ENCODE results near the gene LRRC63.

Gene LRRC63

DNA sequence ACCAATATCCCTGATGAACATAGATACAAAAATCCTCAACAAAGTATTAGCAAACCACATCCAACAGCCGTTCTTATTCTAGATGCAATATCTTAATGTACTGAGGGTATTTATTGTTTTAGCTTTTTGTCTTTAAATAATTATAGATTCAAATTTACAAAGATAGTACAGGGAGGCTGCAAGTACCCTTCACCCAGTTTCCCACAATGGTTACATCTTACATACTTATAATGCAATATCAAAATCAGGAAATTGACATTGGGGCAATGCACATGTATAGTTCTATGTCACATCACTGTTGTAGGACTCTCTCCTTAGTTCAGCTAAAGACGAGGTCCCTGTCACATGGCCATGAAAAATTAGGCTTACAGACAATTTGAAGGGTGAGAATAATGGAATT lies 99.5 kb downstream of the LRRC63 start:
- DNase-seq (ENCODE audit: low read depth): no peak

DNA sequence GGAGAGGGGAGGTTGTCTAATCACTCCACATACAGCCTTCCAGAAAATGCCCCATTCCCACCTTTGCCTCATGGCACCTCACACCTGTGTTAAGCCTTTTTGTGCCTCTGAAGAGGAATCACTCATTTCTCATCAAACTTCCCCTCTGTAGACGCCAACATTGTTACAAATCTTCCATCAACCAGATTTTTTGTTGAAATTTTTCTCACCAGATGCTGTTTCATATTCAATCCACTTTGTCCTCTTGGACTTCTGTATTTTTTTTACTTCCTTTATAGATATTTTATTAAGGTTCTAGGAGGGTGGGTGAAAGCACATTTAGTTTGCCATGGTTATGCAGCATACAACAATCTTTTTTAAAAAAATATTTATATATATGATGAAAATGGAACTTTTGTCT lies 101.3 kb downstream of the LRRC63 start:
- DNase-seq (ENCODE audit: low read depth): no peak

DNA sequence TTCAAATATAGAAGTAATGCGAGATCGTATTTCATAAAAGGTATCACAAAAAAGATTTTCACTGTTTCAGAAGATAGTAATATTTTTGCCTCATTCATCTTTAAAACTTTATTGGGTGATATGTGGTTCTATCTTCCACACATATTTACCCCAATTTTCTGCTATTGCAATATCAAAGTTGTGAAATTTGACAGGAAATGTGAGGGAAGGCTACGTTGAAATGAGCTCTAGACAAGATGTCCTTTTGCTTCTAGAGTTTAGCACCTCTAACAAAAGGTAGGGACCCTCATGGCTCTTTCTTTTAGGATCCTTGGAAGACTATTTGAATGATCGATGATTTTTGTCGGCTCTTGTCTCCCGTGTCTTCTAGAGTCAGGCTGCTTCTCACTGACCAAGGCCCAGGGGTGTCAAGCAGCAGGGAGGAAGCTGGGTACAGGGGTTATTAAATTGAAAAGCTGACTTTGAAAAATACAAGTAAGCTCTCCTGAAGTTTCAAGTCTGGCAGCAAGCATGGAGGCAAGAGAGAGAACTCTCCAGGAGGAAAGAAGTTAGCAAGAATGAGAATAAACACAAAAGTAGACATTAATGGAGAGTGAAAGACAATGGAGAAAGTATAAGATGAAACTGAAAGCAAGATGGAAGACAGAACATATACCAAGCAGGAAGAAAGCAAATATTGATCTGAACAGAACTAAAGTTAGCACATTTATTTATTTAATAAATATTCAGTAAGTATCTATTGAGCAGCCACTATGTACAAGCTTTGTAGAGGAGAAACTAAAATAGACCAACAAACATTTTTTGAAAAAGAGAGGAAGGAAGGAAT lies 101.9 kb downstream of the LRRC63 start:
- DNase-seq (ENCODE audit: low read depth): no peak

DNA sequence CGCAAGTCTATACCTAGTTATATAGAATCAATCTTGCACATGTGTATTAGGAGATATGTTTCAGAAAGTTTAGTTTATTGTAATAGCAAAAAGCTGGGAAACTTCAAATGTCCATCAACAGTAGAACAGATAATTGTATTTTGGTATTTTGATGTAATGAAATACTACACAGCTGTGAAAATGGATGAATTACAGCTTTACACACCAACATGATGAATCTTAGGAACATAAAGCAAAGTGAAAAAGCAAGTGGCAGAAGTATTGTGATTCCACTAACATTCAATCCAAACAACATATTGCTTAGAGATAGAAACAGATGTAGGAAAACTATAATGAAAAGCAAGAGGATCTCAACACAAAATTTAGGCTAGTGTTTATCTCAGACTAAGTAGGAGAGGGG lies 102.9 kb downstream of the LRRC63 start:
- DNase-seq (ENCODE audit: low read depth): no peak

DNA sequence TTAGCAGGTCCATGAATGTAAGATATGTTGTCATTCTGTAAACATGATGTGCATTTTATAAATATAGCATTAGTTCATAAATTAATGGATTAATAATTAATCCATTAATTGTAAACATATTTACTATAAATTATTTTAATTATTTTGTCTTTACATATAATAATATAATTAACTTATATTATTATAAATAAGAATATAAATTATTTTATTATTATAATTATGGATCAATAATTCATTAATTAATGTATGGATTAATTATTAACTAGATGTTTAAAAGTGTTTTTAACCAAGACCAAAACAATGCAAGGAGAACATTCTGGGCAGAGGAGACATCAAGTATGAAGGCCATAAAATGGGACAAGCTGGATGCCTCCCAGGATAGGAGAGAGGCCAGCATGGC lies 103.3 kb downstream of the LRRC63 start:
- DNase-seq (ENCODE audit: low read depth): no peak

DNA sequence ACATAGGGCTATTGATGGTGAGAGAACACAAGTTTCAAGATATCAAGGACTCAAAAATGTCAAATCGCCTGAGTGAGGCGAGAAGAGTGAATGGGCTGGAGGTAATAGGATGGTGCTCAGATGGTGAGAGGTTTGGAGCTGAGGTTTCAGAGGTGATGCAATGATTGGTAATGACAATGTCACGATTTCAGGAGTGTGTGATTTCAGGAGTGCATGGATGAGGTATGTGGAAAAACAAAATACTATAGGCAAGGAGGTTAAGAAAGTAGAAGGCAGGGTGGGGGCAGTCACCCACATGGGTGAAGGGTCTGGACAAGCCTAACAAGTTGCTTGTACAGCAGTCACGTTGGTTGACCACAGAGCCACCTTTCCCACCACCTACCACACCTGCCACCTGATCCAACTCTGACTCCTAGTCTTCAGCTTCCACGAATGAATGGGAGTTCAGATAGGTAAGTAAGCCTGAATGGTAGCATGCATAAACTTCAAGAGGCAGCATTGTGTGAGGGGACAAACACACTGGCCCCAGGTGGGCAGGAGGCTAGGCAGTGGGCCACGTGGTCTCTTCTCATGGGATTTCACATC lies 103.9 kb downstream of the LRRC63 start:
- DNase-seq (ENCODE audit: low read depth): no peak

DNA sequence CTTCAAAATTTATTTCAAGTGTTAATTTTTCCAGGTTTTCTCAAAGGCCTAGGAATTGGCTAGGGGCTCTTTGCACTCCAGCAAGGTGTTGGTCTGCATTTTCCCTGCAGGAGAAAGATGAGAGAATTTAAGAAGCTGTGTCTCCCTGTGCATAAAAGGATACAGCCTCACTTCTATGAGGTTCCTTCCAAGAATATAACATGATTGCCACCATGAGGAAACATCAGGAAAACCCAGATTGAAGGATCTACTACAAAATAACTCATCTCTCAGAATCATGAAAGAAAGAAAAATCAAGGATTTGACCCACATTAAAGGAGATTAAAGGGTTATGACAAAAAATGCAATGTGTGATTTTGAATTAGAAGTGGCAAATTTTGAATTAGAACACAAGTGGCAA lies 105.4 kb downstream of the LRRC63 start:
- DNase-seq (ENCODE audit: low read depth): no peak

DNA sequence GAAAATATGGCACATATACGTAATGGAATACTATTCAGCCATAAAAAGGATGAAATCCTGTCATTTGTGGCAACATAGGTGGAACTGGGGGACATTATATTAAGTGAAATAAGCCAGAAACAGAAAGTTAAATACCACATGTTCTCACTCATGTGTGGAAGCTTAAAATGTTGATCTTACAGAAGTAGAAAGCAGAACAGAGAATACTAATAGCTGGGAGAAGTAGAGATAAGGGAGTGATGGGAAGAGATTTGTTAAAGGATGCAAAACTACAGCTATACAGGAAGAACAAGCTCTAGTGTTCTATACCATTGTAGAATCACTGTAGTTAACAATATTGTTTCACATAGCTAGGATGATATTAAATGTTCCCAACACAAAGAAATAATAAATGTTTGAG lies 107.3 kb downstream of the LRRC63 start:
- no peak for DNase-seq (ENCODE audit: low read depth)

DNA sequence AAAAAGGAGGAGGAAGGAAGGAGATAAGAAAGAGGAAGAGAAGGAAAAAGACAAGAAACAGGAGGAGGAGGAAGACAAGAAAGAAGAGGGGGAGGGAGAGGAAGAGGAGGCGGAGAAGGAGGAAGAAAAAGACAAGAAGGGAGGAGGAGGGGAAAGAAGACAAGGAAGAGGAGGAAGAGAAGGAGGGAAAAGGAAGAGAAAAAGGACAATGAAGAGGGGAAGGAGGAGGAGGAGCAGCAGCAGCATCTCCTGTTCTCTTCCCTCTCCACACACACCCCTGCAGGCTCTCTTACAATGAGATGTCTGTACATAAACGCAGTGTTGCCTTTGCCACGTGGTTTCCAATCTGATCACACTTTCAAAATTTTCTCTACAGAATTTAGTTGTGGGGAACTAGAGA lies 108.7 kb downstream of the LRRC63 start:
- no peak for DNase-seq (ENCODE audit: low read depth)

DNA sequence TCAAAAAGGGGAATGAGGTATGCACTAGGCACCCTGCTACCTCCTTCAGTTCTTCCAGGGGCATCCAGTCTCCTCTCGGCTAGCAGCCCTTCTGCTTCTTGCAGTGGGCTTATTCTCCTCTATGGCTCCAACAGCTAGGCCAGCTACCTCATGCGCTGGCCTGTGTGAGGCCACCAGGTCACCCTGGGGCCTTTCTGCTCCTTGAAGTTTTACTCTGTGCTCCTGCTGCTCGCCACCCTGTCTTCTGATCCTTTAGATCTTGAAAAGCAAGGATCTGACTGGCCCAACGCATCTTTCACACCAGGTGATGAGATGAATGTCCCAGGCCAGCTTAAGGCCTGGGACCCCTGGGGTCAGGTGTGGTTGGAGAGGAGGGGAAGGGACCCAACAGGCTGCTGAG lies 109.1 kb downstream of the LRRC63 start:
- DNase-seq (ENCODE audit: low read depth): no peak

DNA sequence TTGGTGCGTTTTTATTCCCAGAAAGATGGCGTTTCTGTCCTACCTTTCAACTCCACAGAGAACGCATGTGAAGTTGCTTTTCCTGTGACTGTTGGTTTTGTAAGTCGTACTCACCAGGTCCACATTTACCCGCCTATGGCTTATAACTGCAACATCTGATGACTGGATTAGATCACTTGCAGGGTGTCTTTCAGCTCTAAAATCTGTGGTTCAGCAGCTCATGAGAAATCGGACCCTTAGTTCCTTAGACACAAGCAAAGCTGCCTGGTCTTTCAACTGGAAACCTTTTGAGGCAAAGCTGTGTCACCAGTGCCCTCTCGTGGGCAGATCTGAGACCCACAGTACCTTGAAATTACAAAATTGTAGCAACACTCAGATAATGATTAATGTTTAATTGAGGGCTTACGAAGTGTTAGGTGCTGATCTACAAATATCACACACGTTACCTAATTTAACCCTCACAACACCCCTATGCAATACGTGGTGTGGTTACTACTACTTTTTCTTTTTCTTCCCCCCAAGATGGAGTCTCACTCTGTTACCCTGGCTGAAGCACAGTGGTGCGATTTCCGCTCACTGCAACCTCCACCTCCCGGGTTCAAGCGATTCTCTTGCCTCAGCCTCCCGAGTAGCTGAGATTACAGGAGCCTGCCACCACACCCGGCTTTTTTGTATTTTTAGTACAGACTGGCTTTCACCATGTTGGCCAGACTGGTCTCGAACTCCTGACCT lies 109.9 kb downstream of the LRRC63 start:
- peak; percentile 66 for DNase-seq (ENCODE audit: low read depth)

DNA sequence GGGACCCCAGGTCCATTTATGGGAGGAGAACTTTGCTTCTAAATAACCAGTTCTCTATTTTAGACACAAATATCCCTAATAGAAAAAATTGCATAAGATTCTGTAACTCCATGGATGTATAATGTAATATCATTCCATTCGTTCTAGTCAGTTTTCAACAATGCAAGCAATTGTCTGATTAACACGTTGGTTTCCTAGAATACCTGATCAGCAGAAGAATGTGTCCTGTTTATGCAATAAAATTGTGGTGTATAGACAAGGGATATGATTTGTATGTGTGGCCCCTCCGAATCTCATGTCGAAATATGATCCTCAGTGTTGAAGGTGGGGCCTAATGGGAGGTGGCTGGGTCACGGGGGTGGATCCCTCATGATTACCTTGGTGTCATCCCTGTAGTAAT lies 113.2 kb downstream of the LRRC63 start:
- no peak for DNase-seq (ENCODE audit: low read depth)
